ENCODE data around the gene SLC6A6. TPM values are rescaled to one million over a fixed set of nuclear protein-coding genes. Genes with fewer than 3 reads are reported as not detected.

Gene SLC6A6
- total and polyA plus RNA-seq, 8 donors = 2.1 to 11.6 (median 3.4) TPM

- Histone ChIP-seq H3K9me3 (no peaks in the 10 kb centered on the region), H3K27ac (no peak overlapping the region), H3K27me3 (no peaks in the 10 kb centered on the region), H3K36me3 (no peaks in the 10 kb centered on the region), H3K4me1 (no peaks in the 10 kb centered on the region), H3K4me3 (no peak overlapping the region)
- DNase-seq (peak in 1 of 6 donors; percentile 37), ATAC-seq (no peak), FAIRE-seq (no peak)
- WGBS, 2 donors = 82 to 89% methylated on average over 13 of the region's 13 CpGs
- intact Hi-C loops (cut with DNase I) = loop anchor here in 1 of 3 donors (10.0 kb wide), 1 partner anchor 207 kb away; no protein-coding TSS in a partner anchor
- TF ChIP-seq CTCF (IDR thresholded peaks at IDR 0.05) = no peak
These were observed 79.2 kb downstream of the SLC6A6 start for GRCh38 chr3:14481646-14482036.

- H3K9me3 ChIP-seq = no peaks in the 10 kb centered on the region
- H3K27me3 ChIP-seq = no peaks in the 10 kb centered on the region
- FAIRE-seq = no peak
- no peak overlapping the region for H3K27ac ChIP-seq
- no peaks in the 10 kb centered on the region for H3K4me1 ChIP-seq
- WGBS, 2 donors = 79 to 87% methylated on average over 2 of the region's 2 CpGs
- no peak for TF ChIP-seq CTCF (IDR thresholded peaks at IDR 0.05)
- H3K4me3 ChIP-seq = no peak overlapping the region
- no peak for ATAC-seq
- no peaks in the 10 kb centered on the region for H3K36me3 ChIP-seq
- peak in 1 of 6 donors; percentile 18 for DNase-seq
- intact Hi-C loops (cut with DNase I) = loop anchor here in 1 of 3 donors (10.0 kb wide), 1 partner anchor 207 kb away; no protein-coding TSS in a partner anchor
These were observed 79.9 kb downstream of the SLC6A6 start for GRCh38 chr3:14482271-14482721.

GRCh38 chr3:14483286-14483685 lies 80.9 kb downstream of the SLC6A6 start:
- TF ChIP-seq CTCF (IDR thresholded peaks at IDR 0.05) = no peak
- FAIRE-seq (no peak), DNase-seq (peak in 1 of 6 donors; percentile 15), ATAC-seq (no peak)
- Histone ChIP-seq H3K4me3 (no peak overlapping the region), H3K36me3 (no peaks in the 10 kb centered on the region), H3K27me3 (no peaks in the 10 kb centered on the region), H3K27ac (no peak overlapping the region), H3K4me1 (no peaks in the 10 kb centered on the region), H3K9me3 (no peaks in the 10 kb centered on the region)
- intact Hi-C loops (cut with DNase I) = loop anchor here in 1 of 3 donors (10.0 kb wide), 1 partner anchor 208 kb away; no protein-coding TSS in a partner anchor
- WGBS, 2 donors = 91 to 100% methylated on average over 1 of the region's 1 CpG

GRCh38 chr3:14484741-14485140 lies 82.3 kb downstream of the SLC6A6 start:
- no peak for TF ChIP-seq CTCF (IDR thresholded peaks at IDR 0.05)
- DNase-seq = peak in 1 of 6 donors; percentile 48
- Histone ChIP-seq H3K4me3 (no peak overlapping the region), H3K27me3 (no peaks in the 10 kb centered on the region), H3K27ac (no peak overlapping the region), H3K36me3 (no peaks in the 10 kb centered on the region), H3K9me3 (no peaks in the 10 kb centered on the region), H3K4me1 (no peaks in the 10 kb centered on the region)
- no peak for FAIRE-seq
- intact Hi-C loops (cut with DNase I) = loop anchor here in 1 of 3 donors (10.0 kb wide), 1 partner anchor 210 kb away; no protein-coding TSS in a partner anchor
- ATAC-seq = no peak
- 79 to 88% methylated on average over 17 of the region's 17 CpGs for WGBS, 2 donors

GRCh38 chr3:14485981-14486380 lies 83.6 kb downstream of the SLC6A6 start:
- Histone ChIP-seq H3K36me3 (no peaks in the 10 kb centered on the region), H3K27ac (no peak overlapping the region), H3K9me3 (no peaks in the 10 kb centered on the region), H3K4me3 (no peak overlapping the region), H3K4me1 (no peaks in the 10 kb centered on the region), H3K27me3 (no peaks in the 10 kb centered on the region)
- TF ChIP-seq CTCF (IDR thresholded peaks at IDR 0.05) = no peak
- FAIRE-seq = no peak
- peak in 2 of 6 donors; percentile 8 to 37 for DNase-seq
- intact Hi-C loops (cut with DNase I) = loop anchor here in 1 of 3 donors (10.0 kb wide), 1 partner anchor 211 kb away; no protein-coding TSS in a partner anchor
- no peak for ATAC-seq
- 63 to 65% methylated on average over 3 of the region's 3 CpGs for WGBS, 2 donors

All from pancreas (tissue), 10 donors.